ENCODE measurements around the gene STX8. TPM values are rescaled to one million over a fixed set of nuclear protein-coding genes. Genes with fewer than 3 reads are reported as not detected.

STX8 gene
- total RNA-seq, 1 donor from 2014 or later: 61.6 TPM

DNA sequence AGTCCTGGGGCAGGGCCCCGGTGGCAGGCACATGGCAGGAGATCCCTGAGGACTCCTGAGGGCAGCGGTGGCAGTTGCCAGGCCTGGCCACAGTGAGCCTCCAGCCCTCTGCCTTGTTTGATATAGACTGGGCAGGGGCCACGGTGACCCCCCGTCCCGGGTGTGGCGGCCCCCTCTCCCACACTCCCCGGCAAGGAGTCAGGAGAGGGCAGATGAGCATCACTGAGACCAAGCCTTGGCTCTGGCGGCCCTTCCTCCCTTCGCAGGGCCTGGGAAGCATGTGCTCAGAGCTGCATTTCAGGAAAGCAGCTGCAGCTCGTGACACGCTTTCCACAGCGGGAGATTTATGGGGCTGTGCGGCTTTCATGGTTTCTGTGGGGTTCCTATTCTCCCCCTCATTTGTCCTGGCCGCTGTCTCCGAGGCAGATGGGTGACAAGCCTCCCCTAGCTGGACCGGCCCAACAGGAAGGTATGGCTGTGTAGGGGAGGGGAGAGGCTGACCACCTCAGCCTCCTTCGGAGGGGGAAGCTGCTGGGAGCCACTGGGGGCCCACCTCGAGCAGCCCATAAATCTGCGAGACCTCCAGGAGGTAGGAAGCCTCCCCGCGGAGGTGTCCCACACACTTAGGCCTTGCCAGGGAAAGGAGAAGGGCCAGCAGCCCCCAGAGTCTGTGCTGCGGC is 342.9 kb downstream of the STX8 start:
- Mint-ChIP-seq H3K9me3 (ENCODE audit: unreplicated experiment) (no peaks in the 10 kb centered on the region), H3K27ac (ENCODE audit: unreplicated experiment) (no peak overlapping the region), H3K27me3 (ENCODE audit: unreplicated experiment) (peaks cover 8% of the 10 kb centered on the region), H3K4me3 (ENCODE audit: unreplicated experiment) (no peak overlapping the region), H3K36me3 (ENCODE audit: unreplicated experiment) (peaks cover 2% of the 10 kb centered on the region), H3K4me1 (ENCODE audit: unreplicated experiment) (peaks cover 5% of the 10 kb centered on the region)
- TF ChIP-seq CTCF (IDR thresholded peaks at IDR 0.05): no peak
- DNase-seq (ENCODE audit: extremely low spot score, unreplicated experiment): no peak

DNA sequence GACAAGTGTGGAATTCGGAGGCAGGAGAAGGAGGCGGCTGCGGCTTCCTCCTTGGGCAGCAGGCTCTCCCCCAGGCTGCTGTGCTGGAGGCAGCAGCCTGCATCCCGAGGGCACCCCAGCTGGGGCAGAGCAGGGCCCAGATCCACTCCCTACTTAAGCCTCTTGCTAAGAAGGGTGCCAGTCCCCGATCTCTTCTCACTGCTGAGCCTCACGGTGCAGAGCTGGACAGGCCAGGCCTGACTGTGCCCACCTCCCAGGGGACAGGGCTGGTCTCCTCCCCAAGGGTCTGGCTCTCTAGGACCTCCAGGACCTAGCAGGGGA is 343.5 kb downstream of the STX8 start:
- TF ChIP-seq CTCF (IDR thresholded peaks at IDR 0.05): no peak
- Mint-ChIP-seq H3K9me3 (ENCODE audit: unreplicated experiment) (no peaks in the 10 kb centered on the region), H3K27ac (ENCODE audit: unreplicated experiment) (no peak overlapping the region), H3K4me3 (ENCODE audit: unreplicated experiment) (no peak overlapping the region), H3K4me1 (ENCODE audit: unreplicated experiment) (peaks cover 5% of the 10 kb centered on the region), H3K27me3 (ENCODE audit: unreplicated experiment) (peaks cover 8% of the 10 kb centered on the region), H3K36me3 (ENCODE audit: unreplicated experiment) (no peaks in the 10 kb centered on the region)
- no peak for DNase-seq (ENCODE audit: extremely low spot score, unreplicated experiment)

- Mint-ChIP-seq H3K36me3 (ENCODE audit: unreplicated experiment) (no peaks in the 10 kb centered on the region), H3K27ac (ENCODE audit: unreplicated experiment) (no peak overlapping the region), H3K4me3 (ENCODE audit: unreplicated experiment) (no peak overlapping the region), H3K9me3 (ENCODE audit: unreplicated experiment) (no peaks in the 10 kb centered on the region), H3K4me1 (ENCODE audit: unreplicated experiment) (peaks cover 5% of the 10 kb centered on the region), H3K27me3 (ENCODE audit: unreplicated experiment) (peaks cover 8% of the 10 kb centered on the region)
- no peak for TF ChIP-seq CTCF (IDR thresholded peaks at IDR 0.05)
- no peak for DNase-seq (ENCODE audit: extremely low spot score, unreplicated experiment)
These were observed 344.0 kb downstream of the STX8 start for GRCh38 chr17:9231449-9232154.

DNA sequence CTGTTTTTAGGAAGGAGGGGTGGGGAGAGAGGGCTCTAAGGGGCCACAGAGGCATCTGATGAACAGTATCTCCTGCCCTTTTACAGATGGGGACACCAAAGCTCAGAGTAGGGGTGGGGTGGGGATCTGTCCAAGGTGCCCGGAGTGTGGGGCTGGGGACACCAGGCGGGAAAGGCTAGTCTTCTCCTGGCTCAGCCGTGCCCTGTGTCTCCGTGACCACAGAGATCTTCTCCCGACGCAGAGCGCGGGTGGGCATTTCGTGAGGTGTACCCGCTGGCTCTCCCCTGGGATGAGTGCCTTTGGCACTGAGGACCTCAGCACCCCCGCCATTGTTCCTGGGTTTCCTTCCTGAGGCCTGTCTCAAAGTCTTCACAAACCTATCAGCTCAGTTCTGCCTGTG is 344.8 kb downstream of the STX8 start:
- Mint-ChIP-seq H3K9me3 (ENCODE audit: unreplicated experiment) (no peaks in the 10 kb centered on the region), H3K4me3 (ENCODE audit: unreplicated experiment) (no peak overlapping the region), H3K36me3 (ENCODE audit: unreplicated experiment) (no peaks in the 10 kb centered on the region), H3K27ac (ENCODE audit: unreplicated experiment) (no peak overlapping the region), H3K27me3 (ENCODE audit: unreplicated experiment) (peaks cover 8% of the 10 kb centered on the region), H3K4me1 (ENCODE audit: unreplicated experiment) (peaks cover 5% of the 10 kb centered on the region)
- TF ChIP-seq CTCF (IDR thresholded peaks at IDR 0.05): no peak
- no peak for DNase-seq (ENCODE audit: extremely low spot score, unreplicated experiment)

GRCh38 chr17:9230346-9230745 is 345.3 kb downstream of the STX8 start:
- TF ChIP-seq CTCF (IDR thresholded peaks at IDR 0.05): no peak
- no peaks in the 10 kb centered on the region for H3K9me3 Mint-ChIP-seq (ENCODE audit: unreplicated experiment)
- no peak overlapping the region for H3K27ac Mint-ChIP-seq (ENCODE audit: unreplicated experiment)
- H3K4me3 Mint-ChIP-seq (ENCODE audit: unreplicated experiment): no peak overlapping the region
- no peak for DNase-seq (ENCODE audit: extremely low spot score, unreplicated experiment)
- no peaks in the 10 kb centered on the region for H3K36me3 Mint-ChIP-seq (ENCODE audit: unreplicated experiment)
- H3K4me1 Mint-ChIP-seq (ENCODE audit: unreplicated experiment): peaks cover 5% of the 10 kb centered on the region
- H3K27me3 Mint-ChIP-seq (ENCODE audit: unreplicated experiment): peaks cover 8% of the 10 kb centered on the region
